CD4-positive, alpha-beta T cell treated with Interleukin-6 at 100 ng/mL for 8 hours (primary cell): ENCODE data around the gene CCDC184.
"Not testable (repeated sequence)": the region's sequence is repeated elsewhere in the genome, so short reads cannot be mapped to it uniquely, and the experiment has no call there.

Experiments used
- DNase-seq: peaks from one replicate; pipeline ENCODE4 v3.0.0-alpha.2; 2020; ENCODE audit warnings: mixed read lengths, low spot score

Gene CCDC184

DNA sequence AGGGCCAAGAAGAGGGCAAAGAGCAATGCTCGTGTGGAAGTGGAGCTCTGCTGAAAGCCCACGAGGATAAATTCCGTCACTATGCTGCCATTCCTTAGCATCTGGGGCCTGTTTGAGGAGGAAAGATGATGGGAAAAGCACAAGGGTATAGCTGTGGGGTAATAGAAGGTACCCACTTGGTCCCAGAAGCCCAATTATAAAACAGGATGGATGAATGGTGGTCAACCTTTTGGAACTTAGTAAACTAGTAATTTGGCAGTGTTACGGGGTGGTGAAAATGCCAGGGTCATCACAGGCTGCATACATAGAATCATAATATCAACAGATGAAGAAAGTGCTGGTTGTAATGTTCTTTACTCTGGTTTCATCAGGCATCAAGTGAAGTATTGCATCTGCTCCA lies 19.7 kb downstream of the CCDC184 start, which contains the start of gene OR10AD1:
Gene OR10AD1 (minus strand): TSS at position 101 of the 400 bp plus-strand sequence. CDS start 0 bp downstream, at position 101.
- DNase-seq = no peak

DNA sequence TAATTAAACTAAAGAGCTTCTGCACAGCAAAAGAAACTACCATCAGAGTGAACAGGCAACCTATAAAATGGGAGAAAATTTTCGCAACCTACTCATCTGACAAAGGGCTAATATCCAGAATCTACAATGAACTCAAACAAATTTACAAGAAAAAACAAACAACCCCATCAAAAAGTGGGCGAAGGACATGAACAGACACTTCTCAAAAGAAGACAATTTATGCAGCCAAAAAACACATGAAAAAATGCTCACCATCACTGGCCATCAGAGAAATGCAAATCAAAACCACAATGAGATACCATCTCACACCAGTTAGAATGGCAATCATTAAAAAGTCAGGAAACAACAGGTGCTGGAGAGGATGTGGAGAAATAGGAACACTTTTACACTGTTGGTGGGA lies 26.1 kb downstream of the CCDC184 start:
- DNase-seq = not testable (repeated sequence)

DNA sequence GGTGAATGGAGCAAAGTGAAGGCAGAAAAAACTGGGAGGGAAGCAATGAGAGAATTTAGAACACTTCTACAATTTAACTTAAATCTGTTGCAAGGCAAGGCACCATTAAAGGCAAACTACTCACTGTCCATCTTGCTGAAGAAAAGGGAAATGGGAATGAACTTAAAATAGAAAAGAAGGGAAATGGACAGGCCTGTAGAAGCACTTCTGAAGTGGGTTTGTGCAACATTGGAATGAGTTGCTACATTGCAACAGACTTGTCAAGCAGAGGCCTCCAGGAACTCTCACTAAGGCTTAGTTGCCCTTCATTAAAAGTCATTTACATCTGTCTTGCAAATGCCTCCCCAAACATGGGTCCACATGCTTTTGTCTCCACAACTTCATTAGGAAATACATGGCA lies 33.3 kb downstream of the CCDC184 start:
- DNase-seq = no peak

DNA sequence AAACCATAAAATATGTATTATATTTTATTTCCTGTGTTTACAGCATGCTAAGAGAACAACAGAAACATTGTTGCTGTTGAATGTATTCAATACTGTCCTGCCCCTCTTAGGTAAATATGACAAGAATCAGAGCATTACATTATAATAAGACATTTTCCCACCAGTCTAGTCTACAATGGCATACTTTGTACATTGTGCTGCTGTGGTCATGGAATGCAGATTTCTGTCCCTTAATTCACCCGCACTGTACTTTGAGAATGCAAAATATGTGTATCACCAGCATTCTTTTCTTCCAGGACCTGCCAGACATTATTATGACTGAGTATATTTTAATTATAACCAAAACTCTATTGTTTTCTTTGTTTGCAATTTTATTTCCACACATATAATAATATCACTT lies 36.2 kb downstream of the CCDC184 start:
- no peak for DNase-seq

DNA sequence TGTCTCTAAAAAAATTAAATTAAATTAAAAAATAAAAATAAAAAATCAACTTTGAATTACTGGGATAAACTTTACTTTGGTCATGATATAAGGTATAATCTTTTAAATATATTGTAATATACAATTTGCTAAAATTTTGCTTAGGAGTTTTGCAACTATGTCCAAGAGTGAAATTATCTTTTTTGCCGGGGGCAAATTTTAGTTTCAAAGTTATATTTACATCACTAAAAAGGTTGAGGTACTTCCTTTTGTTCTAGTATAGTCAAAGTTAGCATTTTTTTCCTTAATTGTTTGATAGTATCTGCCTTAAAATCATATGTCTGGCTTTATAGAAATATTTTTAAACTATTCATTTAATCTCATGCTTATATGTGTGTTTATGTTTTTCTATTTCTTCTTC lies 37.3 kb downstream of the CCDC184 start:
- no peak for DNase-seq

DNA sequence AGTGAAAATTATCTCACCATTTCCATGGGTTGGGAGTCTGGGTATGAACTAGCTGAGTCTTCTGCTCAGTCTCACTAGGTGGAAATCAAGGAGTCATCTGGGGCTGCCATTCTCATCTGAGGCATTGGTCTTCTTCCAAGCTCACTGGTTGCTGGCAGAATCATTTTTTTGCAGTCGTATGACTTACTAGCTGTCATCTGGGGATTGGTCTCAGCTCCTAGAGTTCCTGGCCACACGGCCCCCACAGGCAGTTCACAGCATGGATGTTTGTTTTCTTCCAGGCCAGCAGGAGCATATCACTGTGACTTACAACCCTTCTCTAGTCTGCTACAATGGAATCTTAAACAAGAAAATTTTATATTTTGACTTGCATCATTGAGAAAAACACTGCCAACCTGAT lies 38.2 kb downstream of the CCDC184 start:
- DNase-seq = no peak

DNA sequence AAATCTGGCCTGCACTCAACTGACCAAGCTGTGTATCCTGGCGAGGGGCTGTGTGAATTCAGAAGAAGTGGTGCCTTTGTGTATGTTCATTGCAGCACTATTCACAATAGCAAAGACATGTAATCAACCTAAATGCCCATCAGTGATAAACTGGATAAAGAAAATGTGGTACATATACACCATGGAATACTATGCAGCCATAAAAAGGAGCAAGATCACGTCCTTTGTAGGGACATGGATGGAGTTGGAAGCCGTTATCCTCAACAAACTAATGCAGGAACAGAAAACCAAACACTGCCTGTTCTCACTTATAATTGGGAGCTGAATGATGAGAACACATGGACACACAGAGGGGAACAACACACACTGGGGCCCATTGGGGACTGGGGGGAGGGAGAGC lies 41.1 kb downstream of the CCDC184 start:
- DNase-seq = not testable (repeated sequence)

DNA sequence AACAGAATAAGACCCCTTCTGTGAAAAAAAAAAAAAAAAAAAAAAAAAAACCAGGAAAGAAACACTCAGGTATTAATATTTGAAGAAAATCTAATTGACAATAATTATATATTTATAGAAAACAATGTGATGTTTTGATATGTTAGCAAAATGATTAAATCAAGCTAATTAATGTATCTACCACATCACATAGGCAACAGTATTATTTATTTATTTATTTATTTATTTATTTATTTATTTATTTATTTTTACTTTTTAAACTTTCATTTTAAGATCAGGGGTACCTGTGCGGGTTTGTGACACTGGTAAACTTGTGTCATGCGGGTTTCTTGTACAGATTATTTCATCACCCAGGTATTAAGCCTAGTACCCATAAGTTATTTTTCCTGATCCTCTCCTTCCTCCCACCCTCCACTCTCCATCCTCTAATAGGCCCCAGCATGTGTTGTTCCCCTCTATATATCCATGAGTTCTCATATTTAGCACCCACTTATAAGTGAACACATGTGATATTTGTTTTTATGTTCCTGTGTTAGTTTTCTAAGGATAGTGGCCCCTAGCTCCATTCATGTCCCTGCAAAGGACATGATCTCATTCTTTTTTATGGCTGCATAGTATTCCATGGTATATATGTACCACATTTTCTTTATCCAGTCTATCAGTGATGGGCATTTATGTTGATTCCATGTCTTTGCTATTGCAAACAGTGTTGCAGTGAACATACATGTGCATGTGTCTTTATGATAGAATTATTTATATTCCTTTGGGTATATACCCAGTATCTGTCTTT lies 47.9 kb downstream of the CCDC184 start:
- not testable (repeated sequence) for DNase-seq
